ENCODE results near the gene TAOK3.
"Not testable (repeated sequence)": the region's sequence is repeated elsewhere in the genome, so short reads cannot be mapped to it uniquely, and the experiment has no call there.

The TAOK3 gene

GRCh38 chr12:118374126-118374725, 1.5 kb upstream of the TAOK3 start:
- no peak for DNase-seq (ENCODE audit: extremely low read depth in 1 of 2, low read depth in 1 of 2)

GRCh38 chr12:118373616-118374015, 909 bp upstream of the TAOK3 start:
- DNase-seq (ENCODE audit: extremely low read depth in 1 of 2, low read depth in 1 of 2): no peak

DNA sequence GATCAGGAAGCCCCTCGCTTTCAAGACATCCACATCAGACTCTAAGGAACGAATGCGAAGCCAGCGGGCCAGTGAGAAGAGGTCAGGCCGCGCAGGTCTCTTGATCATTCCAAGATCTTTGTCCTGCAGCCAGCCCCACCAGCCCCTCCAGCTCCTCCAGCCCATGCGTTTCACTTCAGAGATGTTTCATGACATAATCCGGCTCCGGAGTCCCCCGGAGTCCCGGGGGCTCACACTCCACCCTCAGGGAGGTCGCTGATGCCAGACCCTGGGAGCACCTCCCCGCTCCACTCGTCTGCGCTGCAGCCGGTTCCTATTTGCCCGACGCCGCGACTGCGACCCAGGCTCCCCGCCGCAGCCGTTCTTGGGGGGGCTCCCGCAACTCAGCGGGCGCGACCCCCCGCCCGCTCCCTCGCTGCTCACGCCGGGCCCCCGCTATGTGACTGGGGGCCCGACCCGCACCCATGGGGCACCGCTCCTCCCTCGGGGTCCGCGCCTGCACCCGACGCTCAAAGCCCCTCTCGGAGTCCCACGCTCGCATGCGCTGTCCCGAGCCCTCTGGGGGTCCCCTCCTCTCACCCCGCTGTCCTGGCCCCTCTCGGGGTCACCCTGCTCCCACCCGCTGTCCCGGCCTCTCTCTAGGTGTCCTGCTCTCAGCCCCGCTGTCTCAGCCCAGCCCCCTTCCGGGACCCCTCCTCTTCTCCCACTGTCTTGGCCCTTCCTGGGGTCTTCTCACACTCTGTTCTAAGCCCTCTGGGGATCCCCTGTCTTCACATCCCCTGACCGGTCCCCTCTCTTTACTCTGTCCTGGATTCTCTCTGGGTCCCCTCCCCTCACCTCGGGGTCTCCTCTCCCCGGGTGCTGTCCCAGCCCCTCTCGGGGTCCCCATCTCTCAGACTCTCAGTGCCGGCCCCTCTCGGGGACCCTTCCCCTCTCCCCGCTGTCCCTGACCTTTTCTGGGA, 1.1 kb downstream of the TAOK3 start:
- DNase-seq (ENCODE audit: extremely low read depth in 1 of 2, low read depth in 1 of 2): no peak

GRCh38 chr12:118370601-118371000, 2.1 kb downstream of the TAOK3 start:
- no peak for DNase-seq (ENCODE audit: extremely low read depth in 1 of 2, low read depth in 1 of 2)

GRCh38 chr12:118368821-118369220, 3.9 kb downstream of the TAOK3 start:
- no peak for DNase-seq (ENCODE audit: extremely low read depth in 1 of 2, low read depth in 1 of 2)

GRCh38 chr12:118361889-118362288, 10.8 kb downstream of the TAOK3 start:
- no peak for DNase-seq (ENCODE audit: extremely low read depth in 1 of 2, low read depth in 1 of 2)

DNA sequence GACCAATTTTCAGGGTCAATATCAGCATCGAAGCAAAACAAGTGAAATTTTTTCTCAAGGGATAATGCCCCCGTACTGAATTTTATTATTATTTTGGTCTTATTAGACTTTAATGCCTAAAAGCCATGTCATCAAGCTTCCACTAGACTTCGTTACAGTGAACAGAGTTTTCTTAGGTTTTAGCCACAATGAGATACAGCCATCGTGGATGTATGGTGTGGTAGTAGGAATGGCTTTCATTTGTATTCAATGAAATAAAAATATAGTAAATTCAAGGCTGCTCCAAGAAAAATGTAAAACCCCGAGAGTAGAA, 11.7 kb downstream of the TAOK3 start:
- no peak for DNase-seq (ENCODE audit: extremely low read depth in 1 of 2, low read depth in 1 of 2)

- DNase-seq (ENCODE audit: extremely low read depth in 1 of 2, low read depth in 1 of 2): no peak
These were observed 13.2 kb downstream of the TAOK3 start for GRCh38 chr12:118359541-118359915.

- no peak for DNase-seq (ENCODE audit: extremely low read depth in 1 of 2, low read depth in 1 of 2)
These were observed 13.8 kb downstream of the TAOK3 start for GRCh38 chr12:118358612-118359540.

- DNase-seq (ENCODE audit: extremely low read depth in 1 of 2, low read depth in 1 of 2): no peak
These were observed 14.7 kb downstream of the TAOK3 start for GRCh38 chr12:118358008-118358359.

GRCh38 chr12:118357257-118358007, 15.3 kb downstream of the TAOK3 start:
- DNase-seq (ENCODE audit: extremely low read depth in 1 of 2, low read depth in 1 of 2): no peak

GRCh38 chr12:118356809-118357256, 15.9 kb downstream of the TAOK3 start:
- no peak for DNase-seq (ENCODE audit: extremely low read depth in 1 of 2, low read depth in 1 of 2)

DNA sequence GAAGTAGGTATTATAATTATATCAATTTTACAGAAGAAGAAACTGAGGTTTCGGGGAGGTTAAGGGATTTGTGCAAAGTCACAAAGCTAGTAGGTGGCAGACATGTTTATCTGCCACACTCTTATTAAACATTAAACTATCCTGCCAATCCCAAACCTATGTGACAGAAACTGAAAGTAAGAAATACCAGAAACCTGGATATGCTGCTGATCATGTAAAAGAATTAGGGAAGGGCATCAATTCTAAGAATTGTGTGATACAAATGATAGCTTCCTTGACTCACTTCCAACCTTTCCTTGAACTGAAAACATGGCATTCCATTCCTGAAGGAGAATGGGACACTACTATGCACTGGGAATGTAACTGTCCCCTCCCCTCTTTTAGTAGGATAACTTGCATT, 16.9 kb downstream of the TAOK3 start:
- no peak for DNase-seq (ENCODE audit: extremely low read depth in 1 of 2, low read depth in 1 of 2)

GRCh38 chr12:118354903-118355302, 17.8 kb downstream of the TAOK3 start:
- DNase-seq (ENCODE audit: extremely low read depth in 1 of 2, low read depth in 1 of 2): no peak

- not testable (repeated sequence) for DNase-seq (ENCODE audit: extremely low read depth in 1 of 2, low read depth in 1 of 2)
These were observed 18.2 kb downstream of the TAOK3 start for GRCh38 chr12:118354503-118354902.

GRCh38 chr12:118353721-118354120, 19.0 kb downstream of the TAOK3 start:
- no peak for DNase-seq (ENCODE audit: extremely low read depth in 1 of 2, low read depth in 1 of 2)

DNA sequence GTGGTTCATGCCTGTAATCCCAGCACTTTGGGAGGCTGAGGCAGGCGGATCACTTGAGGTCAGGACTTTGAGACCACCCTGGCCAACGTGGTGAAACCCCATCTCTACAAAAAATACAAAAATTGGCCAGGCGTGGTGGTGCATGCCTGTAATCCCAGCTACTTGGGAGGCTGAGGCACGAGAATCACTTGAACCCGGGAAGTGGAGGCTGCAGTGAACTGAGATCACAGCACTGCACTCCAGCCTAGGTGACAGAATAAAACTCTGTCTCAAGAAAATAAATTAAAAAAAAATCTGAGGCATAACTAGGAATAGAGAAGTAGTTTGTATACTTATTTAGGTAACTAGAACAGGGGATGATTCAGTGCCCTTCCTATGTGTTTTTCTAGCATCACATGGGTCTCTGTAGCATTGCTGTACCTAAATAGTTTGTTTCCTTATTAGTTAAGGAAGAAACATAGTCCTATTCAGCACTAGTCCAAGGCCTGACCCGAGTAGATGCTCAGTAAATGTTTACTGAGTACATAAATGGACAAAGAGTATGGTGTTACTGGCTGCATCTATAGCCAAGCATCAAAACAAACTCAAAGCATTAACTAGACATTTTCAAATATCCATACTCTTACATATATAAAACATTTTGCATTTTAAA, 21.7 kb downstream of the TAOK3 start:
- no peak for DNase-seq (ENCODE audit: extremely low read depth in 1 of 2, low read depth in 1 of 2)

DNA sequence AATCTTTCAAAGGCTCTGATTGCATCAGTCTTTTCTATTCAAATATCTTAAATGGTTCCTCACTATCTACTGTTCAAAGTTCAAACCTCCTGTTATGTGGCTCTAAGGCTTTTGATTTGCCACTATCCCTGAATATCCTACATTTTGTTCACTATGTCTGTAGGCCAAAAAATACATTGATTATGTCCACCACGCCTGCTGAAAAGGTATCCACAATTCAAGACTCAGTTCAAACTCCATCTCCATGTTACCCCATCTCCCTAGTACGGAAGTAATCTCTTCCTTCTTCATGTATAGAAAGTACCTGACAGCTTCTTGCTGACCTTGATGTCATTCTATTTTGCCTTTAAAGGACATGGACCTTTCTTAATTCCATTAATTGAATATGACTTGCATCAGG, 24.8 kb downstream of the TAOK3 start:
- DNase-seq (ENCODE audit: extremely low read depth in 1 of 2, low read depth in 1 of 2): no peak

- no peak for DNase-seq (ENCODE audit: extremely low read depth in 1 of 2, low read depth in 1 of 2)
These were observed 25.8 kb downstream of the TAOK3 start for GRCh38 chr12:118346895-118347294.

GRCh38 chr12:118345355-118345754, 27.4 kb downstream of the TAOK3 start:
- no peak for DNase-seq (ENCODE audit: extremely low read depth in 1 of 2, low read depth in 1 of 2)

Data from activated CD8-positive, alpha-beta memory T cell treated with anti-CD3 and anti-CD28 coated beads for 1 hour (primary cell).